A673 (cell line): ENCODE data around the gene NUMA1.

Experiments
- CTCF ChIP-seq: fragments of 300-800, 200-600 bp; sonication (generic); conservative IDR thresholded peaks from 2 replicates; pipeline ENCODE4 v1.5.1; 2017; ENCODE audit warnings: low read depth, mild to moderate bottlenecking, antibody characterized with exemption, low read length, moderate library complexity, mixed read lengths
- EZH2 ChIP-seq: fragments of 200-600 bp; sonication (generic); IDR thresholded peaks from 2 replicates; pipeline ENCODE4 v1.6.1; 2017; ENCODE audit warnings: borderline replicate concordance, low read depth, mild to moderate bottlenecking, mixed read lengths, antibody characterized with exemption, low read length; ENCODE audit not compliant: poor library complexity, severe bottlenecking

- TF ChIP-seq CTCF: no peak
- TF ChIP-seq EZH2: no peak
These were observed 1.6 kb upstream of the NUMA1 start for GRCh38 chr11:72081821-72082453.
